Breast epithelium (tissue), 4 donors: ENCODE measurements around the gene PFN4. TPM values are rescaled to one million over a fixed set of nuclear protein-coding genes. Genes with fewer than 3 reads are reported as not detected.
A peak's percentile ranks its signal among the peaks of the same experiment; 100 is the strongest.

ENCODE experiments used
- DNase-seq, 2 donors: peaks; one replicate each; pipeline ENCODE4 v3.0.0-alpha.2; 2019; ENCODE audit warnings: low spot score in 2 of 2
- H3K27ac ChIP-seq, 2 donors: fragments of 200-600 bp; sonication (generic) in 1 of 2; one replicate each; pipeline ENCODE4 v1.5.1; 2016 to 2019; ENCODE audit warnings: mild to moderate bottlenecking in 1 of 2
- H3K27me3 ChIP-seq, 2 donors: fragments of 200-600 bp; sonication (generic) in 1 of 2; one replicate each; pipeline versions ENCODE4 v1.5.1 to v1.6.0; 2017 to 2019; ENCODE audit warnings: control low read depth in 1 of 2, mild to moderate bottlenecking in 1 of 2
- H3K36me3 ChIP-seq: fragments of 200-600 bp; one replicate; pipeline ENCODE4 v1.5.1; 2019
- H3K4me1 ChIP-seq, 2 donors: fragments of 200-600 bp; sonication (generic); one replicate each; pipeline ENCODE4 v1.5.1; 2016 to 2019; ENCODE audit warnings: control low read depth in 1 of 2
- H3K4me3 ChIP-seq, 3 donors: fragments of 200-600 bp; sonication (generic); 1 replicate in 2 of 3; 2 replicates in 1 of 3; pipeline ENCODE4 v1.5.1; 2016 to 2019; ENCODE audit warnings: mild to moderate bottlenecking in 3 of 3, moderate library complexity in 2 of 3
- H3K9me3 ChIP-seq, 2 donors: fragments of 200-600 bp; sonication (generic) in 1 of 2; one replicate each; pipeline ENCODE4 v1.5.1; 2016 to 2019; ENCODE audit warnings: control low read depth in 1 of 2
- CTCF ChIP-seq, 3 donors: fragments of 450-650 bp; IDR thresholded peaks; one replicate each; pipeline ENCODE4 v1.5.1; 2016 to 2017; ENCODE audit warnings: antibody characterized with exemption in 3 of 3, mild to moderate bottlenecking in 3 of 3, moderate library complexity in 3 of 3
- POLR2A ChIP-seq: fragments of 450-650 bp; IDR thresholded peaks from one replicate; pipeline ENCODE4 v1.6.1; 2016; ENCODE audit warnings: antibody characterized with exemption, mild to moderate bottlenecking, moderate library complexity
- POLR2AphosphoS5 ChIP-seq, 3 donors: sonication (generic); formaldehyde crosslinking; IDR thresholded peaks; one replicate each; pipeline ENCODE4 v1.6.1; 2017; ENCODE audit warnings: antibody characterized with exemption in 3 of 3
- intact Hi-C: fragments of 100-400 bp; cut with DNase I; formaldehyde crosslinking; loops from one replicate; pipeline ENCODE4 v1.15.1; 2023; ENCODE audit warnings: low total_unique reads
- total RNA-seq, 3 donors: library from RNA; depleted of rRNA; stranded (reverse); fragments of >200 nt; gene quantifications; one replicate each; pipeline ENCODE4 v1.1.0, GENCODE V29; 2016

The PFN4 gene
- total RNA-seq, 3 donors from 2014 or later = 0.44 to 0.96 TPM; not detected in 1

GRCh38 chr2:24075259-24075658, 47.9 kb downstream of the PFN4 start:
- intact Hi-C loops = no loop called here
- TF ChIP-seq POLR2AphosphoS5 (IDR thresholded peaks at IDR 0.05) (no peak), POLR2A (no peak), CTCF (IDR thresholded peaks at IDR 0.05) (no peak)
- H3K36me3 ChIP-seq = no peaks in the 10 kb centered on the region
- DNase-seq = no peak
- no peaks in the 10 kb centered on the region for H3K4me1 ChIP-seq
- no peaks in the 10 kb centered on the region for H3K9me3 ChIP-seq
- H3K4me3 ChIP-seq = peak overlapping the region; percentile 74 to 90 (median 89)
- H3K27ac ChIP-seq = peak overlapping the region in 1 of 2 donors; percentile 97
- no peaks in the 10 kb centered on the region for H3K27me3 ChIP-seq

- no peak overlapping the region for H3K27ac ChIP-seq
- DNase-seq = no peak
- no peak for TF ChIP-seq POLR2AphosphoS5 (IDR thresholded peaks at IDR 0.05)
- no peak for TF ChIP-seq POLR2A
- TF ChIP-seq CTCF (IDR thresholded peaks at IDR 0.05) = no peak
- H3K36me3 ChIP-seq = no peaks in the 10 kb centered on the region
- no peaks in the 10 kb centered on the region for H3K9me3 ChIP-seq
- H3K4me3 ChIP-seq = no peak overlapping the region
- intact Hi-C loops = no loop called here
- no peaks in the 10 kb centered on the region for H3K27me3 ChIP-seq
- no peaks in the 10 kb centered on the region for H3K4me1 ChIP-seq
Measured at GRCh38 chr2:24073816-24074215, 49.3 kb downstream of the PFN4 start.

GRCh38 chr2:24072259-24072658, 50.9 kb downstream of the PFN4 start:
- Histone ChIP-seq H3K27ac (no peak overlapping the region), H3K27me3 (no peaks in the 10 kb centered on the region), H3K36me3 (no peaks in the 10 kb centered on the region), H3K4me1 (no peaks in the 10 kb centered on the region), H3K9me3 (no peaks in the 10 kb centered on the region), H3K4me3 (no peak overlapping the region)
- no peak for TF ChIP-seq CTCF (IDR thresholded peaks at IDR 0.05)
- TF ChIP-seq POLR2A = no peak
- no peak for TF ChIP-seq POLR2AphosphoS5 (IDR thresholded peaks at IDR 0.05)
- intact Hi-C loops = no loop called here
- DNase-seq = no peak

- intact Hi-C loops = no loop called here
- Histone ChIP-seq H3K4me1 (no peaks in the 10 kb centered on the region), H3K27ac (no peak overlapping the region), H3K4me3 (no peak overlapping the region), H3K9me3 (no peaks in the 10 kb centered on the region), H3K36me3 (no peaks in the 10 kb centered on the region), H3K27me3 (no peaks in the 10 kb centered on the region)
- DNase-seq = no peak
- TF ChIP-seq POLR2A = no peak
- no peak for TF ChIP-seq CTCF (IDR thresholded peaks at IDR 0.05)
- TF ChIP-seq POLR2AphosphoS5 (IDR thresholded peaks at IDR 0.05) = no peak
Measured at GRCh38 chr2:24065341-24065740, 57.8 kb downstream of the PFN4 start.

Other genes with a start within 250 kb of the PFN4 start
- 10 to 100 TPM; 22.6 to 48.1 (median 34.4) TPM for gene ATAD2B, start 196.2 kb downstream of the PFN4 start, total RNA-seq
- 10 to 100 TPM; 13.0 to 22.0 (median 16.4) TPM for gene UBXN2A, start 182.9 kb downstream of the PFN4 start, total RNA-seq
- gene MFSD2B, start 113.2 kb downstream of the PFN4 start, total RNA-seq = not detected
- gene WDCP, start 75.9 kb downstream of the PFN4 start, total RNA-seq = 1 to 10 TPM; 3.4 to 8.3 (median 7.2) TPM
- gene FKBP1B, start 73.6 kb downstream of the PFN4 start, total RNA-seq = 10 to 100 TPM in 1 of 3 donors, 1 to 10 TPM in 2; 3.2 to 11.0 (median 7.2) TPM
- gene SF3B6, start 47.0 kb downstream of the PFN4 start, total RNA-seq = 100 to 1,000 TPM in 2 of 3 donors, 10 to 100 TPM in 1; 91.7 to 125 (median 110) TPM
- 10 to 100 TPM; 19.2 to 24.3 (median 19.6) TPM for gene TP53I3, start 38.5 kb downstream of the PFN4 start, total RNA-seq
- 10 to 100 TPM; 23.7 to 46.2 (median 30.9) TPM for gene FAM228B, start 135 bp upstream of the PFN4 start, total RNA-seq
- 1 to 10 TPM in 1 of 3 donors, under 1 TPM in 2; 0.66 to 2.6 (median 0.88) TPM for gene FAM228A, start 51.7 kb upstream of the PFN4 start, total RNA-seq
- 10 to 100 TPM; 43.4 to 69.8 (median 46.5) TPM for gene ITSN2, start 237.2 kb upstream of the PFN4 start, total RNA-seq